OCI-LY7 (cell line): ENCODE measurements around the gene KLHL3. TPM values are rescaled to one million over a fixed set of nuclear protein-coding genes. Genes with fewer than 3 reads are reported as not detected.

ENCODE experiments used
- BruUV-seq: library from RNA; stranded (reverse); fragments of 400-500 nt; replicated peaks from 2 replicates; lab custom pipeline; 2021; lab: Mats Ljungman, UMichigan
- CTCF ChIA-PET: fragments of 300-600 bp; sonication (Branson Sonifier 250); formaldehyde crosslinking; loops from one replicate; lab custom pipeline; 2022; ENCODE audit warnings: antibody characterized with exemption; ENCODE audit not compliant: unreplicated experiment; lab: Charles Lee
- POLR2A ChIA-PET: fragments of 300-600 bp; sonication (Branson Sonifier 250); formaldehyde crosslinking; loops from one replicate; lab custom pipeline; 2022; ENCODE audit warnings: antibody characterized with exemption; lab: Charles Lee
- DNase-seq: peaks from one replicate; pipeline ENCODE4 v3.0.0-alpha.2; 2015; ENCODE audit warnings: low spot score
- H2AFZ ChIP-seq: fragments of 200-600 bp; sonication (generic), shearing (Covaris generic); 2 replicates; pipeline ENCODE4 v1.6.1; 2014; ENCODE audit warnings: mild to moderate bottlenecking, antibody characterized with exemption, low read length, moderate library complexity
- H3K27ac ChIP-seq: fragments of 200-600 bp; sonication (generic); 2 replicates; pipeline ENCODE4 v1.5.1; 2014; ENCODE audit warnings: mixed run types, low read depth, mild to moderate bottlenecking, moderate library complexity, low read length, inconsistent platforms; ENCODE audit not compliant: poor library complexity, severe bottlenecking
- H3K36me3 ChIP-seq: fragments of 200-600 bp; sonication (generic); 2 replicates; pipeline ENCODE4 v1.6.1; 2014; ENCODE audit warnings: mild to moderate bottlenecking, antibody characterized with exemption, low read length, moderate library complexity, mixed read lengths; ENCODE audit not compliant: insufficient read depth
- H3K4me1 ChIP-seq: fragments of 200-600 bp; sonication (generic); 2 replicates; pipeline ENCODE4 v1.5.1; 2014; ENCODE audit warnings: mild to moderate bottlenecking, low read length; ENCODE audit not compliant: insufficient read depth, poor library complexity, severe bottlenecking
- H3K4me2 ChIP-seq: fragments of 200-600 bp; sonication (generic); 2 replicates; pipeline ENCODE4 v1.6.1; 2014; ENCODE audit warnings: mild to moderate bottlenecking, low read length
- H3K4me3 ChIP-seq: fragments of 200-600 bp; sonication (generic); 2 replicates; pipeline ENCODE4 v1.5.1; 2014; ENCODE audit warnings: mild to moderate bottlenecking, low read depth, low read length; ENCODE audit not compliant: poor library complexity, severe bottlenecking
- H3K79me2 ChIP-seq: fragments of 200-600 bp; sonication (generic); 2 replicates; pipeline ENCODE4 v1.6.1; 2016; ENCODE audit warnings: low read depth, mild to moderate bottlenecking, low read length, moderate library complexity, mixed read lengths; ENCODE audit not compliant: insufficient read depth
- H3K9me2 ChIP-seq: fragments of 200-600 bp; sonication (generic); 2 replicates; pipeline ENCODE4 v1.6.1; 2016; ENCODE audit warnings: mild to moderate bottlenecking, low read length, mixed read lengths; ENCODE audit not compliant: insufficient read depth
- H3K9me3 ChIP-seq: fragments of 200-600 bp; sonication (generic); 2 replicates; pipeline ENCODE4 v1.6.1; 2014; ENCODE audit warnings: mild to moderate bottlenecking, mixed run types, low read length, mixed read lengths
- H4K20me1 ChIP-seq: fragments of 200-600 bp; sonication (generic); 2 replicates; pipeline ENCODE4 v1.6.1; 2014; ENCODE audit warnings: mild to moderate bottlenecking, antibody characterized with exemption, low read length, moderate library complexity, mixed read lengths; ENCODE audit not compliant: insufficient read depth
- CTCF ChIP-seq: fragments of 200-600 bp; sonication (generic); conservative IDR thresholded peaks from 2 replicates; pipeline ENCODE4 v1.5.1; 2014; ENCODE audit warnings: mild to moderate bottlenecking, antibody characterized with exemption, low read length, moderate library complexity, mixed read lengths
- EZH2phosphoT487 ChIP-seq: fragments of 200-600 bp; sonication (generic); IDR thresholded peaks from 2 replicates; pipeline ENCODE4 v1.6.1; 2018; ENCODE audit warnings: low read depth, borderline replicate concordance, mild to moderate bottlenecking, mixed run types, antibody characterized with exemption, low read length, moderate library complexity, mixed read lengths
- intact Hi-C: fragments of 100-400 bp; cut with micrococcal nuclease; formaldehyde crosslinking; loops from one replicate; pipeline ENCODE4 v1.10.0; 2022; ENCODE audit not compliant: unreplicated experiment
- total RNA-seq, 2 experiments: library from RNA; depleted of rRNA in 1 of 2; stranded (reverse); fragments of >200 nt in 1 of 2; shearing (Covaris generic) in 1 of 2; gene quantifications; 2 replicates each; pipeline ENCODE4 v1.2.3, GENCODE V29; 2014 to 2022

KLHL3 gene
- total RNA-seq, 2 experiments from 2014 or later = 0.28 to 6.2 TPM

- Histone ChIP-seq H3K4me1 (no peaks in the 10 kb centered on the region), H3K27ac (no peak overlapping the region), H4K20me1 (no peaks in the 10 kb centered on the region), H3K36me3 (no peaks in the 10 kb centered on the region), H3K4me2 (no peak overlapping the region), H3K9me2 (no peaks in the 10 kb centered on the region), H2AFZ (no peak overlapping the region), H3K79me2 (no peaks in the 10 kb centered on the region), H3K9me3 (no peaks in the 10 kb centered on the region), H3K4me3 (no peak overlapping the region)
- BruUV-seq = no TSS peak
- intact Hi-C loops = no loop called here
- ChIA-PET CTCF (interaction anchor here (2.6 kb wide), 1 partner anchor 111 kb away, joined by 12 read pairs; no protein-coding TSS in a partner anchor), POLR2A (interaction anchor here (0.7 kb wide), 1 partner anchor 1500 kb away, joined by 3 read pairs; no protein-coding TSS in a partner anchor)
- no peak for TF ChIP-seq EZH2phosphoT487
- no peak for TF ChIP-seq CTCF
- DNase-seq = no peak
Observed at GRCh38 chr5:137630972-137631370, 104.9 kb downstream of the KLHL3 start.

GRCh38 chr5:137630216-137630971 is 105.5 kb downstream of the KLHL3 start:
- Histone ChIP-seq H4K20me1 (no peaks in the 10 kb centered on the region), H3K4me3 (no peak overlapping the region), H3K4me1 (no peaks in the 10 kb centered on the region), H3K9me3 (no peaks in the 10 kb centered on the region), H3K36me3 (no peaks in the 10 kb centered on the region), H3K9me2 (no peaks in the 10 kb centered on the region), H3K27ac (no peak overlapping the region), H3K79me2 (no peaks in the 10 kb centered on the region), H3K4me2 (no peak overlapping the region), H2AFZ (no peak overlapping the region)
- no TSS peak for BruUV-seq
- intact Hi-C loops = no loop called here
- TF ChIP-seq EZH2phosphoT487 (no peak), CTCF (no peak)
- ChIA-PET CTCF (interaction anchor here (1.2 to 2.6 kb wide), 2 partner anchors 30 to 112 kb away, joined by 4 to 12 read pairs; no protein-coding TSS in a partner anchor), POLR2A (no interaction called here)
- DNase-seq = no peak

- Histone ChIP-seq H3K4me3 (no peak overlapping the region), H3K9me2 (no peaks in the 10 kb centered on the region), H3K36me3 (no peaks in the 10 kb centered on the region), H4K20me1 (no peaks in the 10 kb centered on the region), H3K79me2 (no peaks in the 10 kb centered on the region), H3K4me1 (no peaks in the 10 kb centered on the region), H3K4me2 (no peak overlapping the region), H3K27ac (no peak overlapping the region), H3K9me3 (no peaks in the 10 kb centered on the region), H2AFZ (no peak overlapping the region)
- no TSS peak for BruUV-seq
- POLR2A ChIA-PET = interaction anchor here (1.4 kb wide), 1 partner anchor 25 kb away, joined by 3 read pairs; no protein-coding TSS in a partner anchor
- CTCF ChIA-PET = interaction anchor here (1.2 to 2.6 kb wide), 2 partner anchors 31 to 112 kb away, joined by 4 to 12 read pairs; no protein-coding TSS in a partner anchor
- intact Hi-C loops = loop anchor here (1.0 to 5.0 kb wide), 3 partner anchors 114 to 503 kb away; no protein-coding TSS in a partner anchor
- TF ChIP-seq CTCF = peak; percentile 91
- no peak for TF ChIP-seq EZH2phosphoT487
- DNase-seq = peak; percentile 68
Observed at GRCh38 chr5:137629646-137630045, 106.2 kb downstream of the KLHL3 start.
